ENCODE measurements around the gene CPEB1. TPM values are rescaled to one million over a fixed set of nuclear protein-coding genes. Genes with fewer than 3 reads are reported as not detected.

CPEB1 gene
- total RNA-seq, 1 donor from 2014 or later: 10.6 TPM

DNA sequence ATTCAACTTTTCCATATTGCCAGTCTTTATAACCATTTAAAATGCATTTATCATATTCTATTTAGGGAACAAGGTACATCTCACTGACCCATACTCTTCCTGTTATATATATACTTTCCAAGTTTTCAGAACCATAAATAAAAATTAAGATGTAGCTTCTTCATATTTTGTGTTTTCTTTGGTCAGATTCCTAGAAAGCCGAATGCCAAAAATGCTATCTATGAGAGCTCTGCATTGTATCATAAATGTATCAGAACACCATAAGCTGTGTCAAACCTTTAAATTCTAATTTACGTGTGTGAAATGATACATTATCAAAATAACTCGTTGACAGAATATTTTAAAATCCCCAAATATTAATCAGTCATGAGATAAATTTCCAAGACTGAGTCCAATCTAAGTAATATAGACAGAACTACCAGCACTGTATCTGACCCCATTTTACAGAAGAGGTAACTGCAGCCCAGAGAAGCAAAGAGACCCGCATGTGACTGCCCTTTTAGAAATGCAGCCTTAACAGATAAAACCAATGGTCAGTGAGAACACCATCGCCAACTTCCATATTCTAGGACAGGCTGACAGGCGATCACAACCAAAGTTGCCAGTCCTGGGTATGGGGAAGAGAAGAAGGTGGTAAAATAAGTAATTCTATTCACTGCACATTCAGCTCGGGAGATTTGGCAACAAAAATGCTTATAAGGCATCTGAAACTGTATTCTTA is 90.7 kb downstream of the CPEB1 start:
- TF ChIP-seq POLR2AphosphoS5 (IDR thresholded peaks at IDR 0.05; ENCODE audit: insufficient read depth in 1 of 2, low read depth in 1 of 2): no peak
- TF ChIP-seq POLR2A (IDR thresholded peaks at IDR 0.05): no peak
- TF ChIP-seq CTCF (IDR thresholded peaks at IDR 0.05): no peak
- H3K4me3 ChIP-seq: no peak overlapping the region
- intact Hi-C loops (cut with DNase I): no loop called here
- H3K9me3 ChIP-seq: no peaks in the 10 kb centered on the region
- H3K36me3 ChIP-seq: no peaks in the 10 kb centered on the region
- H3K27me3 ChIP-seq: no peaks in the 10 kb centered on the region
- peaks cover 22% of the 10 kb centered on the region for H3K4me1 ChIP-seq
- no peak overlapping the region for H3K27ac ChIP-seq
- DNase-seq (ENCODE audit: extremely low spot score in 2 of 2): no peak

GRCh38 chr15:82554849-82555248 is 92.3 kb downstream of the CPEB1 start:
- no peak for DNase-seq (ENCODE audit: extremely low spot score in 2 of 2)
- Histone ChIP-seq H3K27me3 (no peaks in the 10 kb centered on the region), H3K27ac (no peak overlapping the region), H3K4me1 (peaks cover 22% of the 10 kb centered on the region), H3K4me3 (no peak overlapping the region), H3K9me3 (no peaks in the 10 kb centered on the region), H3K36me3 (no peaks in the 10 kb centered on the region)
- TF ChIP-seq CTCF (IDR thresholded peaks at IDR 0.05): no peak
- TF ChIP-seq POLR2AphosphoS5 (IDR thresholded peaks at IDR 0.05; ENCODE audit: insufficient read depth in 1 of 2, low read depth in 1 of 2): no peak
- TF ChIP-seq POLR2A (IDR thresholded peaks at IDR 0.05): no peak
- intact Hi-C loops (cut with DNase I): no loop called here

GRCh38 chr15:82554351-82554750 is 92.8 kb downstream of the CPEB1 start:
- intact Hi-C loops (cut with DNase I): no loop called here
- TF ChIP-seq POLR2A (IDR thresholded peaks at IDR 0.05): no peak
- peak in 1 of 2 donors; percentile 7 for TF ChIP-seq POLR2AphosphoS5 (IDR thresholded peaks at IDR 0.05; ENCODE audit: insufficient read depth in 1 of 2, low read depth in 1 of 2)
- no peak for TF ChIP-seq CTCF (IDR thresholded peaks at IDR 0.05)
- H3K4me1 ChIP-seq: peaks cover 22% of the 10 kb centered on the region
- no peaks in the 10 kb centered on the region for H3K9me3 ChIP-seq
- no peaks in the 10 kb centered on the region for H3K27me3 ChIP-seq
- no peaks in the 10 kb centered on the region for H3K36me3 ChIP-seq
- H3K27ac ChIP-seq: peak overlapping the region; percentile 24
- H3K4me3 ChIP-seq: no peak overlapping the region
- no peak for DNase-seq (ENCODE audit: extremely low spot score in 2 of 2)

GRCh38 chr15:82553846-82554245 is 93.3 kb downstream of the CPEB1 start:
- Histone ChIP-seq H3K4me3 (no peak overlapping the region), H3K27me3 (no peaks in the 10 kb centered on the region), H3K36me3 (no peaks in the 10 kb centered on the region), H3K9me3 (no peaks in the 10 kb centered on the region), H3K27ac (peak overlapping the region; percentile 24), H3K4me1 (peaks cover 22% of the 10 kb centered on the region)
- intact Hi-C loops (cut with DNase I): no loop called here
- DNase-seq (ENCODE audit: extremely low spot score in 2 of 2): no peak
- TF ChIP-seq CTCF (IDR thresholded peaks at IDR 0.05): no peak
- TF ChIP-seq POLR2A (IDR thresholded peaks at IDR 0.05): no peak

GRCh38 chr15:82552861-82553260 is 94.3 kb downstream of the CPEB1 start:
- Histone ChIP-seq H3K27ac (no peak overlapping the region), H3K36me3 (no peaks in the 10 kb centered on the region), H3K4me1 (peaks cover 22% of the 10 kb centered on the region), H3K9me3 (no peaks in the 10 kb centered on the region), H3K27me3 (no peaks in the 10 kb centered on the region), H3K4me3 (no peak overlapping the region)
- no peak for DNase-seq (ENCODE audit: extremely low spot score in 2 of 2)
- TF ChIP-seq POLR2A (IDR thresholded peaks at IDR 0.05): no peak
- intact Hi-C loops (cut with DNase I): no loop called here
